NCI-H748 (cell line): Measurements from ENCODE around the gene ADCY7.

ENCODE experiments used
- DNase-seq: peaks from one replicate; lab custom pipeline; 2025; ENCODE audit not compliant: unreplicated experiment; lab: John Stamatoyannopoulos, UW

Gene ADCY7

GRCh38 chr16:50265716-50266336 lies 525 bp upstream of the ADCY7 start:
- DNase-seq: no peak

DNA sequence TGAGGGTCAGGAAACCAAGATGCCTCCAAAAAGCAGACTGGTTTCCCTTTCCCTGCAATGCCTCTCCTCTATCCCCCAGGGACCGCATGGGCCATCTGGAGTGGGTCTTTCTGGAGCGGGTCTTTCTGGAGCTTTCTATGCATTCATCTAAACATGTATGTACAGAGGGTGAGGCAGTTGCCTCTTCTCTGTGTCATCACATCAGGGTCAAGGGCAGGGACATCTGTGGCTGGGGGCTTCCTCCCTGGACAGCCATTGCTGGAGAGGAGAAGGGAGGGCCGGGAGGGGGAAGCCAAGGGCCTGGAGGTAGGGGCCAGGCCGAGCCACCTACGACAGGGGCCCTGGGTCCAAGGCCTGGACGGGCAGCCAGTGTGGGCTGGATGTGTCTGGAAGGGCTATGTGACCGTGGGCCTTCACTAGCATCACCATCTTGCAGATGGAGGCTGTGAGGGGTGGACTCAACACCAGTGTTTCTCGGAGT lies 840 bp downstream of the ADCY7 start:
- DNase-seq: no peak

- no peak for DNase-seq
These were observed 1.3 kb downstream of the ADCY7 start for GRCh38 chr16:50267651-50268050.

- DNase-seq: no peak
These were observed 2.0 kb downstream of the ADCY7 start for GRCh38 chr16:50268352-50268751.

GRCh38 chr16:50269061-50269705 lies 2.8 kb downstream of the ADCY7 start:
- DNase-seq: no peak

GRCh38 chr16:50269769-50270509 lies 3.6 kb downstream of the ADCY7 start:
- no peak for DNase-seq

GRCh38 chr16:50270510-50271147 lies 4.3 kb downstream of the ADCY7 start:
- DNase-seq: no peak

DNA sequence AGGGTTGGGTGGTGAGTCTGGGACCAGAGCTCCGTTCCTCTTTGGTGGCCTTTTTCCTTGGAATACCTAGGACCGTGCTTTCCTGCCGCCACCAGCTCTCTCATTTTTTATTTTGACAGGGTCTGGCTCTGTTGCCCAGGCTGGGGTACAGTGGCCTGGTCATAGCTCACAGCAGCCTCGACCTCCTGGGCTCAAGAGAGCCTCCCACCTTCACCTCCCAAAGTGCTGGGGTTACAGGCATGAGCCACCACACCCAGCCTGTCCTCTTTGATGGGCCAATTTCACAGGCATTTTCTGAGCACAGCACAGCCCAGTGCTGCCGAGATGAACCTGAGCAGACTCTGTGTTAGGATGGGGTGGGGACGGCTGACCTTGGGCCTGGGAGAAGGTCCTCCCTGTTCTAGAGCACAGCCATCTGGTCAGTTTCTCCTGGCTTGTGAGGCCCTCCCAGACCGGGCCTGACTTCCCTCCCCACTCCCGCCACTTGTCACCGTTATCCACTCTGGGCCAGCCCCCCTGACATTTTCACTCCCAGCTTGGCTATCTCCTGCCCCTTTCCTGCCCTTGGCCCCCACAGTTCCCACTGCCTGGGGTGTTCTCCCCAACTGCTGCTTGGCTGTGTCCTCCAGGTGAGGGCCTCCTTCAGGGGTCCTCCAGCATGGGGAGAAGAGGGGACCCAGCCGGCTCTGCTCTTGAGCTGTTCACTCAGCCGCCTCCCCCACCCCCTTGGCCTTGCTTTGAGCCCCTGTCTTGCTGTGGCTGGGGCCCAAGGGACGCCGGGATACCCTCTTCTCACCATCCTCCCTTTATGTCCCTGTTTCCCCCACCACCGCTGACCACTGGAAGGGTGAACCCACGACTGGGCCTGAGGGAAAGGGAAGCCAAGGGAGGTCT lies 5.0 kb downstream of the ADCY7 start:
- no peak for DNase-seq

DNA sequence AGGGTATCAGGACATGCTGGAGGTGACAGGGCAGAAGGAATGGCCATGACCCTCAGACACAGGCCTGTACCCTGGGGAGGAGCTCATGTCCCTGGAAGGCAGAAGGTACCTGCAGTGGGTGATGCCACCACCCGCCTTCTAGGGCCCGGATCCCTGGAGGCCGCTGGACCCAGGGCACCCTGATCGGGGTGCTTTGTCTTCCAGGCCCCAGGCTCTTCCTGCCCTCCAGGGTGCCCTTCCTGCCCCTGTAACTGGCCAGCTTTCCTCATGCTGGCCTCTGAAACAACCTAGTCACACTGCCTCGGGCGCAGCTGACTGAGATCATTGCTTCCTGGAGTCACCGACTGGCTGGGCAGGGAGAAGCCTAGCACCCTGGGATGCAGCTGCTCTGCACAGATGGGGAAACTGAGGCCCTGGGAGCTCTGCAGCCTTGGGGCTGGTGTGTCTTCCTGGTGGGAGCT lies 5.8 kb downstream of the ADCY7 start:
- DNase-seq: no peak

DNA sequence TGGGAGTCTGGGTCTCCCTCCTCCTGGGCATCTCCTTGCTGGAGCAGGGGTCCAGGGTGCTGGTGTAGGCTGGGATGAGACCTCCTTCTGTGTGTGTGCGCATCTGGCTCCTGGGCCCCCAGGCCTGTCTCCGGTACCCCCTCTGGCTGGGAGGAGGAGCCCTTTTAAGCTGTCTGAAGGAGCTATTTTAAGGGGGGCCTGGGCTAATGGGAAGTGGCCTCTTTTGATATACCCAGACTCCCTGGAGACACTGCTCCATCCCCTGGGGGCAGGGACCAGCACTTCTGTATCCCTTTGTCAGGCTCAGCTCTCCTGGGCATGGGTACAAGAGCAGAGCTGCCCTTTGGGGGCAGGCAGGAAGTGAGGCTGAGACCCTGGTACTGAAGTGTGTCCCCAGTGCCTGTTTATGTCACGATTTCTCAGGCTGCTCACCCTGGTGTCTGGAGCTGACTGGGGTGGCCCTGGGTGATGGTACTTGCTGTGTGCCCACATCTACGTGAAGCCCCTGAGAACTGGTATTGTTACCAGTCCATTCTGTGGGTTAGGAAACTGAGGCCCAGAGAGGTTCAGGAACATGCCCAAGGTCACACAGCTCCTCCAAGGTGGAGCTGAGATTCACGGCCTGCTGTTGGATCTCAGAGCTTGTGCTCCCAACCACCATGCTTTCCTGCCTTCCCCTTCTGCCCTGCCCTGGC lies 6.5 kb downstream of the ADCY7 start:
- DNase-seq: no peak

- DNase-seq: no peak
These were observed 7.0 kb downstream of the ADCY7 start for GRCh38 chr16:50273382-50273690.

DNA sequence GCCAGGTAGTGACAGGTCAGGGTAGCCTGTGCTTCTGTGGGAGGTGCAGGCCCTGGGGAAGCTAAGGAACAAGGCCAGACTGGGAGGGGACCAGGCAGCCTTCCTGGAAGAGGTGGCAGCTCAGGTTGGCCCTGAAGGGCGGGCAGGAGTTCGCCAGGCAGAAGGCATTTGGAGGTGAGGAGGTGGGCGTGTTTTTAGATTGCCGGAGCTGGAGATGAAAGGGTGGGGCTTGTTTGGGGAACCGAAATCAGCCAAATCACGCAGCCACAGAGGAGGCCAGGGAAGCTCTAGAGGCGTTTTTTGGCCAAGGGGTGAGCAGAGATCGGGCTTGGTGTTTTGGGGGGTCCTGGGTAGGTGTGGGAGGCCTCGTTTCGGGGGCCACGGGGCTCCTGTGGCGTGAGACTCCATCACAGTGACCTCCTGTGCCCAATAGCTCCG lies 7.6 kb downstream of the ADCY7 start:
- no peak for DNase-seq

GRCh38 chr16:50274326-50275097 lies 8.2 kb downstream of the ADCY7 start:
- DNase-seq: no peak

DNA sequence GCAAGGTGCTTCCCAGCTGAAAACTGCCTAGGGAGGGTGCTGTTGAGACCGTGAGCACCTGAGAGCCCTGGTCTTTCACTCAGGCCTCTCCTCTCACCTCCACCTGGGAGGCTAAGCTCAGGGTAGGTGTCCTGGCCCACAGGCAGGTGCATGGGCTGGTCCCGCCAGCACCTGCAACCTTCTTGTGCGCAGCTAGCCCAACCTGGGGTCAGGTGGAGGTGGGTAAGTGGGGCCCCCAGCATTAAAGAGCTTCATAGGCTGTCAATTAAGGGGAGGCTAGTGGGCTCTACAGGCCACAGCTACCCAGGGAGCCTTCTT lies 8.7 kb downstream of the ADCY7 start:
- no peak for DNase-seq

- no peak for DNase-seq
These were observed 9.3 kb downstream of the ADCY7 start for GRCh38 chr16:50275428-50276325.

GRCh38 chr16:50276326-50276640 lies 9.9 kb downstream of the ADCY7 start:
- DNase-seq: no peak

DNA sequence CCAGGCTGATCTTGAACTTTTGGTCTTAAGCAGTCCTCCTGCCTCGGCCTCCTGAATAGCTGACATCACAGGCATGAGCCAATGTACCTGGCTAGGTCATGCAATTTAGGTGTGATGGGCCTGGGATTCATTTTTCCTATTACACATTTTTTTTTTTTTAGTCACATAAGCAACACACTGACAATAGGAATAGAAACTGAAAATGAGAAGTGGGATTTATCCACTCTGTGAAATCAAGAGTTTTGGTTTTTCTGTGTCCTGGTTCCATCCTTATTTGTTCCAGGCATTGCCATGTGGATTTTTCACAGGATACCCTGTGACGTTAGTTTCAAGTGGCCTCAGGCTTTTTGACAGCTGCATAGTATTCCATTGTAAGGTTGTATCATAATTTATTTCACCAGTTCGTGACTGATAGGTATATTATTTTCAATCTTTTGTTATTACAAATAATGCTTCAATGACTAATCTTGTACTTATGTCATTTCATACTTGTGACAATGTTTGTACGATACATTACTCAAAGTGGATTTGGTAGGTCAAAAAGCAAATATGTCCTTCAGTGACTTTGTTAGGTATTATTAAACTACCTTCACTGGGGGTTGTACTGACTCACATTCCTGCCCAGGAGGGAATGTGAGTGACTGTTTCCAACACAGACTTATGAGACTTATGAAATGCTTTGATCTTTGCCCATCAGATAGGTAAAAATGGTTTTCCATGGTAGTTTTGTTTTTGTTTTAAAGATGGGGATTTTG lies 10.6 kb downstream of the ADCY7 start:
- DNase-seq: no peak

DNA sequence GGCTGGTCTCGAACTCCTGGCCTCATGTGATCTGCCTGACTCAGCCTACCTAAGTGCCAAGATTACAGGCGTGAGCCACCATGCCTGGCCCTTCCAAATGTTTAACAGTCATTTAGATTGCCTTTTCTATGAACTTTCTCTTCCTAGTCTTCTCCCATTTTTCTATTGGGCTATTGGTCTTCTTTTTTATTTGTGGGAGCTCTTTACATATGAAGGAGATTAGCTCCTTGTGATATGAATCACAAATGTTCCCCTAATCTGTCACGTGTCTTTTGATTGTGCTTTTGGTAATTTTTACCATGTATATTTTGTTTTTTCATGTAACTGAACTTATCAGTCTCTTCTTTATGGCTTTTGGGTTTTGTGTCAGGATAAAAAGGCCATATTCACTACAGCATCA lies 11.9 kb downstream of the ADCY7 start:
- DNase-seq: no peak
